PC-3 (cell line): ENCODE results near the gene PTTG1IP2. TPM values are rescaled to one million over a fixed set of nuclear protein-coding genes. Genes with fewer than 3 reads are reported as not detected.
A peak's percentile ranks its signal among the peaks of the same experiment; 100 is the strongest.

ENCODE experiments used
- ATAC-seq: fragments of 200-7000 bp; cut with Tn5 transposase; 2 replicates; pipeline ENCODE4 v1.9.1; 2020; ENCODE audit warnings: mild to moderate bottlenecking, moderate library complexity
- BruUV-seq: library from RNA; stranded (reverse); fragments of 400-500 nt; replicated peaks from 2 replicates; lab custom pipeline; 2021; lab: Mats Ljungman, UMichigan
- CTCF ChIA-PET: fragments of 300-600 bp; sonication (Branson Sonifier 250); formaldehyde crosslinking; loops from one replicate; lab custom pipeline; 2022; ENCODE audit warnings: antibody characterized with exemption; lab: Charles Lee
- POLR2A ChIA-PET: fragments of 300-600 bp; sonication (Branson Sonifier 250); formaldehyde crosslinking; loops from one replicate; lab custom pipeline; 2022; ENCODE audit warnings: antibody characterized with exemption; ENCODE audit not compliant: unreplicated experiment; lab: Charles Lee
- DNase-seq: peaks from one replicate; pipeline ENCODE4 v3.0.0-alpha.2; 2015
- H2AFZ ChIP-seq: fragments of 300-600 bp; sonication (generic); 2 replicates; pipeline ENCODE4 v1.6.0; 2016; ENCODE audit warnings: antibody characterized with exemption, low read length
- H3F3A ChIP-seq: fragments of 300-600 bp; sonication (generic); one replicate; pipeline ENCODE4 v1.6.0; 2017; ENCODE audit warnings: antibody characterized with exemption, low read length, control low read depth, mild to moderate bottlenecking; ENCODE audit not compliant: unreplicated experiment
- H3K27ac ChIP-seq: fragments of 300-600 bp; sonication (generic); 2 replicates; pipeline ENCODE4 v1.5.1; 2016; ENCODE audit warnings: mild to moderate bottlenecking, low read length
- H3K27me3 ChIP-seq: fragments of 300-600 bp; sonication (generic); 2 replicates; pipeline ENCODE4 v1.6.1; 2016; ENCODE audit warnings: low read length, mixed read lengths
- H3K36me3 ChIP-seq: fragments of 300-600 bp; sonication (generic); 2 replicates; pipeline ENCODE4 v1.6.1; 2016; ENCODE audit warnings: low read depth, mixed run types, low read length, mixed read lengths
- H3K4me1 ChIP-seq: fragments of 300-600 bp; sonication (generic); 2 replicates; pipeline ENCODE4 v1.5.1; 2016; ENCODE audit warnings: low read length; ENCODE audit not compliant: insufficient read depth
- H3K4me2 ChIP-seq: fragments of 300-600 bp; sonication (generic); 2 replicates; pipeline ENCODE4 v1.6.0; 2016; ENCODE audit warnings: low read length
- H3K4me3 ChIP-seq: fragments of 300-600 bp; sonication (generic); 2 replicates; pipeline ENCODE4 v1.5.1; 2016; ENCODE audit warnings: mild to moderate bottlenecking, low read length, mixed read lengths
- H3K79me2 ChIP-seq: fragments of 300-600 bp; sonication (generic); 2 replicates; pipeline ENCODE4 v1.6.1; 2017; ENCODE audit warnings: low read length, mixed read lengths
- H3K9ac ChIP-seq: fragments of 300-600 bp; sonication (generic); 2 replicates; pipeline ENCODE4 v1.6.0; 2016; ENCODE audit warnings: mild to moderate bottlenecking, low read length
- H3K9me2 ChIP-seq: fragments of 300-600 bp; sonication (generic); replicated peaks from 2 replicates; pipeline ENCODE4 v1.6.1; 2016; ENCODE audit warnings: mixed run types, low read length, mixed read lengths
- H3K9me3 ChIP-seq: fragments of 300-600 bp; sonication (generic); 2 replicates; pipeline ENCODE4 v1.6.1; 2016; ENCODE audit warnings: low read length, mixed read lengths
- H4K20me1 ChIP-seq: fragments of 300-600 bp; sonication (generic); 2 replicates; pipeline ENCODE4 v1.6.1; 2016; ENCODE audit warnings: low read length, mixed read lengths
- EZH2 ChIP-seq: fragments of 300-600 bp; sonication (generic); IDR thresholded peaks from one replicate; pipeline ENCODE4 v1.6.1; 2017; ENCODE audit warnings: antibody characterized with exemption, mild to moderate bottlenecking, low read length; ENCODE audit not compliant: unreplicated experiment
- EZH2phosphoT487 ChIP-seq: fragments of 300-600 bp; sonication (generic); IDR thresholded peaks from 2 replicates; pipeline ENCODE4 v1.6.1; 2018; ENCODE audit warnings: mild to moderate bottlenecking, antibody characterized with exemption, low read length, borderline replicate concordance
- intact Hi-C: fragments of 100-400 bp; cut with micrococcal nuclease; formaldehyde crosslinking; loops from 2 replicates; pipeline ENCODE4 v1.9.0; 2023
- total RNA-seq: library from RNA; depleted of rRNA; stranded (reverse); fragments of >200 nt; gene quantifications from 2 replicates; pipeline ENCODE4 v1.2.3, GENCODE V29; 2014
- TF ChIP-seq, protein P1 (sequence below): fragments of 300-600 bp; sonication (generic); conservative IDR thresholded peaks from 2 replicates; pipeline ENCODE4 v1.5.1; 2017; ENCODE audit warnings: antibody characterized with exemption, low read depth, mild to moderate bottlenecking, low read length

The PTTG1IP2 gene
- total RNA-seq, 1 experiment from 2014 or later = not detected

DNA sequence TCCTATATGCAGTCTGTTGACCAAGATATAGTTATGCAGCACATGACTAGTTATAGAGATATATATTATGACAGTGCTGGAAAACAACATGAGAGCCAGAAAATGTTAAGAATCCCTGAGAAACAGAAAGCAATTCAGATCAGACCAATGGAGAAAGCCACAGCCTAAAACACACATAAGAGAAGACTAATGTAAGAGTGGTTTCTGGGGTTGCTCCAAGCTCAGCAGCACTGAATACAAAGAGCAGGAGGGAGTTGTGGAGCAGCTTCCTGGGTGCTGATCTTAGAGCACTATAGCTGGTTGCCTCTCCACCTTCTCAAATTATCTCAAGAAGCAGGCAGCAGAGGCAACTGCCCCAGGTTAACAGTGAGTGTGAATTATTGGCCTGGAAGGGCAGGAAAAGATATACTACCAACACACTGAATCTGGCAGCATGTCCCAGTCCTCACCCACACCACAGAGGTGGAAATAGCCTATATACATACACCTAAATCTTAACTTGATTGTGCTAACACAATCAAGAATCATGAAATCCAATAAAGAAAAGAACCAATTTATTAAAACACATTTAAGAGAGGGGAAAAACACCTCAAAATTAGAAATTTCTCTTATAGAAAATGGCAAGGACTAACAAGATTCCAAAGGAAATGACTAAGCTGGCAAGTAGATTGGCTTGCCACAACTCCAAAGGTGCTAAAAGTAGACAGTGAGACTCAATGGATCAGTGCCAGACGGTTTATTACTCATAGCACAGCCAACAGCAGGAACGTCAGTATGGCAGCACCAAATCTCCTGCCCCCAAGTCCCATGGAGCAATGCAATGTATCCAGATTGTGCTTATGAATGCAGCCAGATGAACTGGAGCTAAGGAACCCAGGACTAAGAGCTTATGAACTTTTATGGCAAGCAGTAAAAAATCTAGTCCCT lies 5.1 kb downstream of the PTTG1IP2 start:
- ATAC-seq = peak; percentile 92
- CTCF ChIA-PET = interaction anchor here (0.7 kb wide), 1 partner anchor 19 kb away, joined by 5 read pairs; no protein-coding TSS in a partner anchor
- peak; percentile 86 for DNase-seq
- Histone ChIP-seq H3K79me2 (no peaks in the 10 kb centered on the region), H3K9ac (no peak overlapping the region), H3K4me2 (peak overlapping the region; percentile 40), H3K27ac (peak overlapping the region; percentile 27; the same call in 1 of the 2 replicates), H3K4me1 (peaks cover 12% of the 10 kb centered on the region), H3K4me3 (no peak overlapping the region), H3F3A (no peaks in the 10 kb centered on the region), H4K20me1 (no peaks in the 10 kb centered on the region), H3K9me3 (no peaks in the 10 kb centered on the region), H3K36me3 (no peaks in the 10 kb centered on the region), H2AFZ (no peak overlapping the region), H3K27me3 (no peaks in the 10 kb centered on the region), H3K9me2 (no peaks in the 10 kb centered on the region)
- POLR2A ChIA-PET = no interaction called here
- BruUV-seq = no TSS peak
- intact Hi-C loops = no loop called here
- no peak for TF ChIP-seq EZH2

DNA sequence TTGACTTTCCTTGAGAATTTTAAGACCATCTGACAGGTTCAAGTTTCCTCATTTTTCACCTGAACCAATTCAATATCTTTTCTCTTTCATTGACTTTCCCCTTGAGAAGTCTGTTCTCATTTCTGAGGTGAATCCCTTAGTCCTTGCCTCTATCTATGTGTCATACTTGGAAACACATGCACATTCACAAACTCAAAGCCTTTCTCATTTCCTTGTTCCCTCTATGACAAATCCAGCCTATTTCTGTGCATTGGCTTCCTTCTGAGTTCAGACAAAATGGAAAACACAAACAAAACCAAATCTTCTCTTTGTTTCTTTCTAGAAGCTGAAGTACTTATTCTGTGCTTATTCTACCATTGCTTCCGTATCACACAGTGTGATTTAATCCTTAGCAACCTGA lies 13.8 kb downstream of the PTTG1IP2 start:
- TF ChIP-seq EZH2phosphoT487 (no peak), EZH2 (no peak)
- TF ChIP-seq, protein P1, sequence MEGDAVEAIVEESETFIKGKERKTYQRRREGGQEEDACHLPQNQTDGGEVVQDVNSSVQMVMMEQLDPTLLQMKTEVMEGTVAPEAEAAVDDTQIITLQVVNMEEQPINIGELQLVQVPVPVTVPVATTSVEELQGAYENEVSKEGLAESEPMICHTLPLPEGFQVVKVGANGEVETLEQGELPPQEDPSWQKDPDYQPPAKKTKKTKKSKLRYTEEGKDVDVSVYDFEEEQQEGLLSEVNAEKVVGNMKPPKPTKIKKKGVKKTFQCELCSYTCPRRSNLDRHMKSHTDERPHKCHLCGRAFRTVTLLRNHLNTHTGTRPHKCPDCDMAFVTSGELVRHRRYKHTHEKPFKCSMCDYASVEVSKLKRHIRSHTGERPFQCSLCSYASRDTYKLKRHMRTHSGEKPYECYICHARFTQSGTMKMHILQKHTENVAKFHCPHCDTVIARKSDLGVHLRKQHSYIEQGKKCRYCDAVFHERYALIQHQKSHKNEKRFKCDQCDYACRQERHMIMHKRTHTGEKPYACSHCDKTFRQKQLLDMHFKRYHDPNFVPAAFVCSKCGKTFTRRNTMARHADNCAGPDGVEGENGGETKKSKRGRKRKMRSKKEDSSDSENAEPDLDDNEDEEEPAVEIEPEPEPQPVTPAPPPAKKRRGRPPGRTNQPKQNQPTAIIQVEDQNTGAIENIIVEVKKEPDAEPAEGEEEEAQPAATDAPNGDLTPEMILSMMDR = no peak
- intact Hi-C loops = no loop called here
- Histone ChIP-seq H3K27me3 (no peaks in the 10 kb centered on the region), H3K9me3 (no peaks in the 10 kb centered on the region), H3K4me1 (peaks cover 10% of the 10 kb centered on the region), H3K9me2 (no peaks in the 10 kb centered on the region), H3K36me3 (no peaks in the 10 kb centered on the region), H4K20me1 (no peaks in the 10 kb centered on the region), H3K27ac (no peak overlapping the region), H3K4me2 (no peak overlapping the region), H3K9ac (no peak overlapping the region), H3K79me2 (no peaks in the 10 kb centered on the region), H3F3A (no peaks in the 10 kb centered on the region), H3K4me3 (no peak overlapping the region), H2AFZ (no peak overlapping the region)
- ATAC-seq (peak; percentile 23; the same call in 1 of the 2 replicates), DNase-seq (peak; percentile 10)
- ChIA-PET CTCF (no interaction called here), POLR2A (no interaction called here)
- no TSS peak for BruUV-seq

DNA sequence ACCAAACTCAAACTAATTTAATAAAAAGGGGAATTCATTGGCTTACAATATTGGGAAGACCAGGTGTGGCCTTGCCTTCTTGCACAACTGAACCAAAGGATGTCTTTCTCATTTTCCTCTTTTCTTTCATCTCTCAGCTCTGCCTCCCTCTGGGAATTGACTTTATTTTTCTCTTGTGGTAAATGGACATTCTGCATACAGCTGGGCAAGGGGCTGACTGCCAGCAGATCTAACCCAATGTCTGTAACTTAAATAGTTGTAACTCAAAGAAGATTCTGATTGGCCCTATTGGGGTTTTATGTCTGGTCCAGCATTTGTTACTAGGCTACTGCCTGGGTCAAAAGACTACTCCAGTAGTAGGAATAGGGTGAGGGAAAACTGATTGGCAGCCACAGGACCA lies 15.3 kb downstream of the PTTG1IP2 start:
- no peak overlapping the region for H3K4me3 ChIP-seq
- H3F3A ChIP-seq = no peaks in the 10 kb centered on the region
- TF ChIP-seq EZH2 (no peak), EZH2phosphoT487 (no peak)
- TF ChIP-seq, protein P1 = no peak
- peaks cover 17% of the 10 kb centered on the region for H3K4me1 ChIP-seq
- DNase-seq (no peak), ATAC-seq (no peak)
- H2AFZ ChIP-seq = no peak overlapping the region
- H4K20me1 ChIP-seq = no peaks in the 10 kb centered on the region
- no peak overlapping the region for H3K4me2 ChIP-seq
- POLR2A ChIA-PET = no interaction called here
- no peaks in the 10 kb centered on the region for H3K27me3 ChIP-seq
- no peaks in the 10 kb centered on the region for H3K9me3 ChIP-seq
- no peaks in the 10 kb centered on the region for H3K9me2 ChIP-seq
- no peak overlapping the region for H3K9ac ChIP-seq
- CTCF ChIA-PET = no interaction called here
- H3K27ac ChIP-seq = no peak overlapping the region
- no TSS peak for BruUV-seq
- H3K79me2 ChIP-seq = no peaks in the 10 kb centered on the region
- intact Hi-C loops = no loop called here
- no peaks in the 10 kb centered on the region for H3K36me3 ChIP-seq
